ENCODE measurements around the gene RHEBL1.

RHEBL1 gene

DNA sequence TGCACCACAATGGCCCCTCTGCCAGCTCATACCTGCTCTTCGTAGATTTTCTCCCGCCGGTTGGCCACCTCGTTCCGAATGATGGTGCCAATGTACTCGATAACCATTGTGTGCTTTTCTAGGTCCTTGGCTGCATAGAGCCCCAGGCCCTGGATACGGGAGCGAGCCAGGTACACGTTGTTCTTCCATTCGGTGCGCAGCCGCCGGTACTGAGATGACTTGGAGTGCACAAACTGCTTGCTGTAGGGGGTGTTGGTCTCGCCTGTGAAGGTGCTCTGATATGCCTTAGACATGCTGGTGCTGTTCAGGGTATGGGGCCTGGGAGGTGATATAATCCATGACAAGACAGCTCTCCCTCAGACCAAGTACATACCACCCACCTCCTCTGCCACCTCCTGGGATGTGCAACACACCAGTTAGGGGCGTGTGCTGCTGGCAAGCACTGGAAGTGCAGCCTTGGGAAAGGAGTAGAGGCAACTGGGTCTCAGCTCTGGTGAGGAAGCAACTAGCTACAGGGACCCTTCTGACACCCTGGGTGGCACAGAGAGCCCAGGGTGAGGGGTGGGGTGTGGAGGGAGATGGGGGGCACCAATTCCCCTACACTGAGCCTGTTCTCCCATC is 47.1 kb downstream of the RHEBL1 start:
- TF ChIP-seq POLR2AphosphoS5 (IDR thresholded peaks at IDR 0.05; ENCODE audit: low read depth, low read length), result no peak
- TF ChIP-seq TAF1 (IDR thresholded peaks at IDR 0.05; ENCODE audit: borderline replicate concordance, insufficient read depth, low read length), result no peak
- TF ChIP-seq FOXP2 (optimal IDR thresholded peaks at IDR 0.05; ENCODE audit: borderline replicate concordance, extremely low read depth, extremely low read length, insufficient read depth), result no peak
- TF ChIP-seq, protein P1, sequence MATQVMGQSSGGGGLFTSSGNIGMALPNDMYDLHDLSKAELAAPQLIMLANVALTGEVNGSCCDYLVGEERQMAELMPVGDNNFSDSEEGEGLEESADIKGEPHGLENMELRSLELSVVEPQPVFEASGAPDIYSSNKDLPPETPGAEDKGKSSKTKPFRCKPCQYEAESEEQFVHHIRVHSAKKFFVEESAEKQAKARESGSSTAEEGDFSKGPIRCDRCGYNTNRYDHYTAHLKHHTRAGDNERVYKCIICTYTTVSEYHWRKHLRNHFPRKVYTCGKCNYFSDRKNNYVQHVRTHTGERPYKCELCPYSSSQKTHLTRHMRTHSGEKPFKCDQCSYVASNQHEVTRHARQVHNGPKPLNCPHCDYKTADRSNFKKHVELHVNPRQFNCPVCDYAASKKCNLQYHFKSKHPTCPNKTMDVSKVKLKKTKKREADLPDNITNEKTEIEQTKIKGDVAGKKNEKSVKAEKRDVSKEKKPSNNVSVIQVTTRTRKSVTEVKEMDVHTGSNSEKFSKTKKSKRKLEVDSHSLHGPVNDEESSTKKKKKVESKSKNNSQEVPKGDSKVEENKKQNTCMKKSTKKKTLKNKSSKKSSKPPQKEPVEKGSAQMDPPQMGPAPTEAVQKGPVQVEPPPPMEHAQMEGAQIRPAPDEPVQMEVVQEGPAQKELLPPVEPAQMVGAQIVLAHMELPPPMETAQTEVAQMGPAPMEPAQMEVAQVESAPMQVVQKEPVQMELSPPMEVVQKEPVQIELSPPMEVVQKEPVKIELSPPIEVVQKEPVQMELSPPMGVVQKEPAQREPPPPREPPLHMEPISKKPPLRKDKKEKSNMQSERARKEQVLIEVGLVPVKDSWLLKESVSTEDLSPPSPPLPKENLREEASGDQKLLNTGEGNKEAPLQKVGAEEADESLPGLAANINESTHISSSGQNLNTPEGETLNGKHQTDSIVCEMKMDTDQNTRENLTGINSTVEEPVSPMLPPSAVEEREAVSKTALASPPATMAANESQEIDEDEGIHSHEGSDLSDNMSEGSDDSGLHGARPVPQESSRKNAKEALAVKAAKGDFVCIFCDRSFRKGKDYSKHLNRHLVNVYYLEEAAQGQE (IDR thresholded peaks at IDR 0.05; ENCODE audit: insufficient read depth in 1 of 2, low read depth in 2 of 2, low read length in 2 of 2), result no peak

DNA sequence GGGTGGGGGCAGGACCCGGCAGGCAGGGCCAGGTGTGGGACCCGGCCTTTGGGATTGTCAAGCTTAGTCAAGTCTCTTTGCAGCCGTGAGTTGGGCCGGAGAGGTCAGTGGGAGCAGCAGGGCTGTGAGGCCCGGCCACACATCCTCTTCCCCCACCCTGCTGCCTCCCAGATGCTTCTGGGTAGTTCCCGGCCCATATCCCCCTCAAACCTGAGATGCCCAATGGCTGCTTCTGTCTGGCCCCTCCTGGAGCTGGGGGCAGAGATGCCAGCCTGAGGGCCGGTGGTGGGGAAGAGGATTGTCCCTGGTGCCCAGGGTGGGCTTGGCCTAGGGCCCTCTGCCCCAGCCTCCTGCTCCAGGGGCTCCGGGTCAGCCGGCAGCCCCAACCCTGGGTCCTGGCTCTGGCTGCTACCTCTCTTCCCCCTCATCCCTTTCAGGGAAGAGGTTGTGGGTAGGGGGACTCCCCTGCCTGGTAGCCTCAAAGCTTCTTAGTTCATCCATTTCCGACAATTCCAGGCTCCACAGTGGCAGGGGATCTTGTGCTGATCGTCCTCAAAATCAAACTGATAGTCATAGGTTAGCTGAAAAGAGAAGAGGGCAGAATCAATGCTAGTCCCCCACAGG is 48.4 kb downstream of the RHEBL1 start:
- no peak for TF ChIP-seq TAF1 (IDR thresholded peaks at IDR 0.05; ENCODE audit: borderline replicate concordance, insufficient read depth, low read length)
- TF ChIP-seq, protein P1 (IDR thresholded peaks at IDR 0.05; ENCODE audit: insufficient read depth in 1 of 2, low read depth in 2 of 2, low read length in 2 of 2), result no peak
- no peak for TF ChIP-seq SIN3A (IDR thresholded peaks at IDR 0.05; ENCODE audit: borderline replicate concordance, insufficient read depth, low read length)
- no peak for TF ChIP-seq FOXP2 (optimal IDR thresholded peaks at IDR 0.05; ENCODE audit: borderline replicate concordance, extremely low read depth, extremely low read length, insufficient read depth)
- no peak for TF ChIP-seq POLR2AphosphoS5 (IDR thresholded peaks at IDR 0.05; ENCODE audit: low read depth, low read length)

DNA sequence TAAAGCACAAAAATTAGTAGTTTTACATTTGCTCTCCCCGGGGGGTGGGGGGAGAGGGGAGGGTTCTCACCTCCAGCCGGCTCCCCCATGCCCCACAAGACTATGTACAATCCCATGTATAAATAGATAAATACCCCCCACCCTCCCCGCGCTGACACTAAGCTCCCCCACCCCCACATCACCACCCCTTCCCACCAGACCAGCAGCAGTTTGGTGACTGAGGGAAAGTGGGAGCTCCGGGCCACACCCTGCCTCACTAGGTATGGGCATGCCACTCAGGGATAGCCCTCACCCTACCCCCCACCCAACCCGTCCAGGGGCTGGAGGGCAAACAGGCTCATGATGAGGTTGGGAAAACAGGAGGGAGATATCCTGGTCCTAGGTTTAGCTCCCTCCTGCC is 49.3 kb downstream of the RHEBL1 start:
- no peak for TF ChIP-seq SIN3A (IDR thresholded peaks at IDR 0.05; ENCODE audit: borderline replicate concordance, insufficient read depth, low read length)
- TF ChIP-seq, protein P1 (IDR thresholded peaks at IDR 0.05; ENCODE audit: insufficient read depth in 1 of 2, low read depth in 2 of 2, low read length in 2 of 2), result no peak

DNA sequence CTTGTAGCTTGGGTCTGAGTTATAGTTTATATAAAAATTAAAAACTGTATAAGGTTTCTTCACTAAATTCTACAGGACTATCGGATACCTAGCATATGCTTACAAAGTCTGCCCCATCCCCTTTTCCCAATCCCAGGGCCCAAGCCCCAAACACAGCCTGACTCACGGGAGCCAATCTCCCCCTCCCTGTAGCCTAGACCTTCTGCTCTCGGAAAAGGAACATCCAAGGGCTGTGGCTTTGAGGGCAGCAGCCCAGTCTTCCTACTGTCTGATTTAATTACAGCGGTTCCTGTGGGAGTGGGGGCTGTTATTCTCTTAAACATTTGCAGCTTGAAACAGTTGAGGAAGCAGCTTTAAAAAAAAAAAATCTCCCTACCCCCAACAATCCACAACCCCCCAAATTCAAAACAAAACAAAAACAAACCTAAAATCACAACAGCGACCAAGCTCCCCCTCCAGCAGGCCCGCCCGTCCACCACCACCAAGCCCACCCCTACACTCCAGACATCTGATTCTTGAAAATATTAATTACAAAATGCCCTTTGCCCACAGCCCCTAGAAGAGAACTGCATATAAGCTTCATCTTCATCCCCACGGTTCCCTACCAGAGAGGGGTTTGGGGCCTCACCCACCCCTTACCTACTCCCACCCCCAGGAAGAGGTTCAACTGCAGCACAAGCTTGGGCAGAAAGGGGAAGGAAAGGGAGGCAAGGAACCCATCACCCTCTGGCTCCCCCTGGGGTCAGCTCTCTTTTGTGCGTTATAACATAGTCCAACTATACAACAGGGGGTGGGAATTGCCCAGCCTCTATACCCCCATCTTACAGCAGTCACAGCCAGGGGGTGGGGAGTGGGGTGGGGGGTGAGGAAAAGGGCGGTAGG is 50.1 kb downstream of the RHEBL1 start:
- TF ChIP-seq, protein P1 (IDR thresholded peaks at IDR 0.05; ENCODE audit: insufficient read depth in 1 of 2, low read depth in 2 of 2, low read length in 2 of 2), result peak in 1 of 2 experiments; percentile 57; a peak in 1 of 4 replicates
- TF ChIP-seq FOXP2 (optimal IDR thresholded peaks at IDR 0.05; ENCODE audit: borderline replicate concordance, extremely low read depth, extremely low read length, insufficient read depth), result no peak
- 0 out of 2 replicates have a peak, but pooled peaks have one; percentile 18 for TF ChIP-seq SIN3A (IDR thresholded peaks at IDR 0.05; ENCODE audit: borderline replicate concordance, insufficient read depth, low read length)
- no peak for TF ChIP-seq TAF1 (IDR thresholded peaks at IDR 0.05; ENCODE audit: borderline replicate concordance, insufficient read depth, low read length)
- no peak for TF ChIP-seq POLR2AphosphoS5 (IDR thresholded peaks at IDR 0.05; ENCODE audit: low read depth, low read length)

Measured in PFSK-1 (cell line).